ENCODE results near the gene HAUS3.
"Not testable (repeated sequence)": the region's sequence is repeated elsewhere in the genome, so short reads cannot be mapped to it uniquely, and the experiment has no call there.

HAUS3 gene

DNA sequence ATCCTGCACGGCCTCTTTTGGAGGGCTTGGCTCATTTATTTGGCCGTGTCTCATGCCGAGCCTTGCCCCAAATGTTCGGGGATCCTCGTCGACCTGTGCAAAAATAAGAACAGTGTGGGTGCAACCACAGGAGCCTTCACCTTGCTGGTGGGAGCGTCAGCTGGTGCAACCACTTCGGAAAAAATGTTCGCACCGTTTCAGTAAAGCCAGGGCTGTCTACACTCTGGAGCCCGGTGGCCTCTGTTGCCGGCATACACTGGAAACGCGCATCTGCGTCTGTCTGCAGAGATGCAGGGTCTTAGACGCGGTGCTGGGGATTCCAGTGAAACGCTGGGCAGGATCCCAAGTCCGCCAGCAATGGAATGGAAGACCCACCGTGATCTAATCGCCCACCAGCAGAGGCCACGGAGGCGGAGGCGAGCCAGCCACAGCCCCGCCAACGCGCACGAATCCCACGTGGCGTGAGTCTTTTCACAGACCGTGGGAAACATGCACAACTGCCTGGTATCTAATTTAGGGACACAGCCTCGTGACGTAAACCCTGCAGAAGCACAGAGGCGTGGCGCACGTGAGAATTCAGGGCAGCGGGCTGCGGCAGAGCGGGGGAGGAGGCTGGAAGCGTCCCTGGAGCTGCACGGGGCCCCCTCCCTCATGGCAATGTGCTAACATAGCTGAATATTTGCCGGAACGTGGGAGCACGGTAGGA is 33.8 kb upstream of the HAUS3 start:
- no peak for DNase-seq (ENCODE audit: low read depth)

DNA sequence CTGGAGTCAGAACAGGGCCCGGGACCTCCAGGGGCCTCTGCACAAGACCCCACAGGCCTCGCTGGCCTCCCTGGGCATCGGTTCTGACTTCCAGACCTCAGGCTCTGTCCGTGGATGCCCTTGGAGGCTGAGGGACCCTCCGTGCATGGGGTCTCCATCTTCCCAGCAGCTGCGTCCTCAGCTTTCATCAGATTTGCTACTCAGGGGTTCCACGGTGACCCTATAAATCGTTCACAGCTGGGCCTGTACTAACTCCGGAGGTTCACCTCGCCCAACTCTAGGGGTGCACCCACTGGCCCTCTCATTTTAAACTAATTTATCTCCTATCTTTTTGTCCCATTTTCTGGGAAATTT is 33.1 kb upstream of the HAUS3 start:
- DNase-seq (ENCODE audit: low read depth): not testable (repeated sequence)

DNA sequence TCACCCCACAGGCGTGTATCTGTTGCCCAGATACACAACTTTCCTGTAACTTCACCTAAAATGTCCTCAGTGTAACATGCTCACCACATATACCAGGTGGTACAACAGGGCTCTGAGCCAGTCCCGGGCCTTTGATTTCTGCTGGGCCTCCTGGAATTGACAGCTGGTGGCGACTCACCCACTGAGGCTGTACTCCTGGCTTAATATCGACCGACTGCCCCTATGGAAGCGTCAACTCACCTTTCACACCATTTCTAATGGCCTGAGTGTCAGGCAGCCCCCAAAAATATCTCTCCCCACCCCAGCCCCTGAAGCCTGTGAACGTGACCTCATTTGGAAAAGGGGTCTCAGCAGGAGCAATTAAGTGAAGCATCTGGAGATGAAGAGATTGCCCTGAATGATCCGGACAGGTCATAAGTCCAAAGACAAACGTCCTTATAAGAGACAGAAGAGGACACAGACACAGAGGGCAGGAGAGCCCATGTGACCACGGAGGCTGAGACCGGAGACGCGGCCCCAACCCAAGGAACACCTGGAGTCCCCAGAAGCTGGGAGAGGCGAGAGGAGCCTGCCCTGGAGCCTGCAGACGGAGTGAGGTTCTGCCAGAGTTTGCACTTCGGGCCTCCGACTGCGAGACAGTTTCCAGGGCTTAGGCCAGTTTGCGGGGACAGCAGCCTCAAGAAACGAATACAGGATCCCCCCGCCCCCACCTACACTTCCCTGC is 32.6 kb upstream of the HAUS3 start:
- DNase-seq (ENCODE audit: low read depth): no peak

DNA sequence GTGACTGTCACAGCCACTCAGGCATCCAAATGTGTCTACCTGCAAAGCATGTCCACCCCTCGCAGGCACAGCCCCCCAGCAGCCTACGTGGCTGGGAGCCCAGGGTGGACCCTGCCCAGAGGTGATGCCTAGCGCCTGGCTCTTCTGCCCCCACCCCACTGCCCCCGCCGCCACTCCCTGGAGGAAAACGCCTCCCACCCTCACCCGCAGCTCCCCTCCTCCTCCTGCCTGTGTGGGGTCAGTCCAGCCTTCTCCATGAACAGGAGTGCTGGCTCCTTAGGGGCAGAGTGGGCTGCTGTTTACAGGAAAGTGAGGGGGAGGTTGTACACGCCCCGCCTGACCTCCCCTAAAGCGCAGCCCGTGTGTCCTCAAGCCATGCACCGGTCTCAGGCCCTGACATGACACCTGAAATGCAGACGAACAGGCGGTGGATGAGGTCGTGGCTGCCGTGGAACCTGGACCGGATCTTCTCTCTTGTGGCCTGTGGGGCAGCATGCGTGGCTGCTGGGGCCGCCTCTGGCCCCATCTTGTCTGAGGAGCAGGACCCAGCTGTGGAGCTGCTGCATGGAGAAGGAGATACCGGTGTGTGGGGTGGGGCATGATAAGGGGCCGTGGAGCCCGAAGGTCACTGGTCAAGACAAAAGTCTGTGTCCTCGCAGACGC is 31.9 kb upstream of the HAUS3 start:
- DNase-seq (ENCODE audit: low read depth): no peak

DNA sequence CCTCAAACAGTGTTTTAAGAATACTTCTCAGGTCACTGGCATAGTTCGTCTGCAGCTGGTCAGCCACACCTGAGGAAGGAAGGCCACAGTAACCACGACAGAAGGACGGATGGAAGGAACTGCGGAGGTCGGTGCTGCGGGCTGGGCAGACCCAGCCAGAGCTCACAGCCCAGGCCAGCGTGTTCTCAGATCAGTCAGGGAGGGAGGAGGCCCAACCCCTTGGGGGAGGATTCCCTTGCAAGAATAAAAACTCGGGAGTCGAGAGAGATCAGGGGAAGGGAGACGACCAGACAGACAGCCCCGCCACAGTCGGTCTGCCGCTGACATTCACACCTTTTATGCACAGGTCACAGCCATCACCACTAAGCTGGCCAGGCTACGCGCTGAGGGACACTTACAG is 31.3 kb upstream of the HAUS3 start:
- DNase-seq (ENCODE audit: low read depth): no peak

DNA sequence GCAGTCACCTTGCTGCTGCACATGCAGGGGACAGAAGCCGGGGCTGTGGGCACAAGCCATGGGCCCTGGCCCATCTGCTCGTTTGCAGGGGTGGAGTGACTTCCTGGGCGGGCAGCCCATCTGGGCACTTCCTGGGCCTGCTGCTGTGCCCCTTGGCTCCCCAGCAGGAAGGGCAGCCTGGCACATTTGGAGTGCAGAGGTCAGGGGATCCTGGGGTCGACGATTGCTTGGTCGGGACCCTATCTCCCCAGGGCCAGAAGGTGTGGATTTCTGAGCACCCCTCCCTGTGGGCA is 30.9 kb upstream of the HAUS3 start:
- DNase-seq (ENCODE audit: low read depth): no peak

DNA sequence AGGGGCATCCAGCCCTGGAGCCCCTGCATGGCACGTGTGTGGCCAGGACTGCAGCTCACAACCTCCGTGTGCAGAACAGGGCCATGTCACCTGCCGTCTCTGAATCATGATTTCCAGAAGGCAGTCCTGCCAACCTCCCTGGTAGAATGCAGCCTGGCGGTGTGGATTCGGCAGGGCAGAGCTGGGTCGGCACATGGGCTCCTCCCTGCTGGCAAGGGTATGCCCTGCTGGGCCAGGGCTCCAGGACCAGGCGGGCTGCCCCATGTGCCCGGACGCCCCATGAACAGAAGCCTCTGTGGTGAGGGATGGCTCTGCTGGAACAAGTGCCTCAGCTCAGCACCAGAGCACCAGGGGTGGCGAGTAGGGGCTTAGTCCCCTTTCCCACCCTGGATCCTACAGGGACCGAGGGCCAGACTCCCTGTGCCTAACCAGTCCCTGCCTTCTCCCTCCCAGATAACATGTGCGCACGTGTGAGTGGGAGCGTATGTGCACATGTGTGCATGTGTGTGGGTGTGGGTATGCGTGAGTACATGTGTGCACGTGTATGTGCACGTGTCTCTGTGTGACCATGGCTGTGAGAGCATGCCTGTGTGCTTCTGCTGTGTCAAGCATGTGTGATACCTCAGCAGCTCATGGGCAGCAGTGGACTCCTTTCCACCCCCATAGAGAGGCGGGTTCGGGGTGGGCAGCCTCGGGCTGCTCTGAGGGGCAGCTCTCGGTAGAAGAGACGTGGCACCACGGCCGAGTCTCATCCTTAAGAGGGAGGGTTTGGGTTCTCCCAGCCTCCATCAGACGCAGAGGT is 30.3 kb upstream of the HAUS3 start:
- DNase-seq (ENCODE audit: low read depth): no peak

DNA sequence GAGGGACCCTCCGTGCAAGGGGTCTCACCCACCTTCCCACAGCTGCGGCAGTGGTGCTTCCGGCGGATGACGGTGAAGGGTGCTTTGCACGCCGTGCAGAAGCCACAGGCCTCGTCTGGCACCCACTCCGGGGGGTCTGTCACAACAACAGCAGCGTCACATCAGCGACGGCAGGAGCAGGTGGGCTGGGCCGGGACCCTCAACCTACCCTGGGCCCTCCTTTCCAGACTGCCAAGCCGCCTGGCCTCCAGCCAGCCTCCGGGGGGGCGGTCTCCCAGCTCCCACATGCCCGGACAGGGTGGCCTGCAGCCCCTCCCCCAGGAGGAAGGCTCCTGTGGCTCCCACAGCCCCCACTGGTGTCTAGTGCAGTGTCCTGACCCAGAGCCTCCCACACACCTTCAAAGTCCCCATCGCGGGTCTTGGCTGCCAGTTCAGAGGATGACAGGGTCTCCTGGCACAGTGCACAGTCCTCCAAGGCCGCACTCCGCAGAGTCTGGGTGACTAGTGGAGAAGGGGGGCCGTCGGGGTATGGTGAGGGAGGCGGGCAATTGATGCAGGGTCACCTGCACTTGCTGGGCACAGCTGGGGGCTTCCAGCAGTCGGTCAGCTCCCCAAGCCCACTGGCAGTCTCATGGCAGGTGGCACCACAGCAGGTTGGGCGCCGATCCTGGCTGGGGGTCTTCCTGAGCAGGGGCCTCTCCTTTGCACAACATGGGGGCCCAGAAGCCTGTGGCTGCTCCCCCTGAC is 29.5 kb upstream of the HAUS3 start:
- DNase-seq (ENCODE audit: low read depth): no peak

DNA sequence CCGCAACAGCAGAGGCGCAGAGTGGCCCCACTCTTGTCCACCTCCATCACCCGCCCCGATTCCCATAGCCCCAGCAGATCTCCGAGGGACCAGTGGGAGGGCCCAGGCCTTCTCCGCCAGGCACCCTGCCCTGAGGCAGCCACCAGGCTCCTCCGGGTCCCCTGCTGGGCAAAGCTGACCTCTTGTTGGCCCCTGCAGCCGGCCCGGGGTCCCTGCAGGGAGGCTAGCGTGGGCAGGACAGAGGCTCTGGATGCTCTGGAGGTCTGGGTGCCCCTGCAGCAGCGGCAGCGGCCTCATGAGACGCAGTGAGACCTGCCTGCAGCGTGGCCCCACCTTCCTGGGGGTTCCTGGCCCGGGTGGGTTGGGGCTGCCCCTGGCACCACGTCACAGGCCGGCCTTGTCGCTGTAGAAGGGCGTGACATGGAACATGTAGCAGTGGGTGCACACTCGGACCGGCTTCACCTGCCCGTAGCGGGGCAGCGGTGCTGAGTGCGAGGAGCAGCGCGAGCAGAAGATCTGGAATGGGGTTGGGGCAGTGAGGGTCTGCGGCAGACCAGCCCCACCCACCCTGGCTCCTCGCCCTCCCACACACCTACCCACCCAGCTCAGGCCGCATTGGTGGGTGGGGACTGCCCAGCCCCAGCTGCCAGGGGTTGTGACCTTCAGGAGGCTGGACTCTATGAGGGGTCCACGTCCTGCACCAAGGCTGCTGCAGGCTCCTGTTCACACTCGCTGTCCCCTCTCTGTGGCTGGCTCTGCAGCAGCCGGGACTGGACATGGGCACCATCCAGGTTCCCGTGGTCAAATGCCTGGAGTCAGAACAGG is 28.6 kb upstream of the HAUS3 start:
- DNase-seq (ENCODE audit: low read depth): no peak

DNA sequence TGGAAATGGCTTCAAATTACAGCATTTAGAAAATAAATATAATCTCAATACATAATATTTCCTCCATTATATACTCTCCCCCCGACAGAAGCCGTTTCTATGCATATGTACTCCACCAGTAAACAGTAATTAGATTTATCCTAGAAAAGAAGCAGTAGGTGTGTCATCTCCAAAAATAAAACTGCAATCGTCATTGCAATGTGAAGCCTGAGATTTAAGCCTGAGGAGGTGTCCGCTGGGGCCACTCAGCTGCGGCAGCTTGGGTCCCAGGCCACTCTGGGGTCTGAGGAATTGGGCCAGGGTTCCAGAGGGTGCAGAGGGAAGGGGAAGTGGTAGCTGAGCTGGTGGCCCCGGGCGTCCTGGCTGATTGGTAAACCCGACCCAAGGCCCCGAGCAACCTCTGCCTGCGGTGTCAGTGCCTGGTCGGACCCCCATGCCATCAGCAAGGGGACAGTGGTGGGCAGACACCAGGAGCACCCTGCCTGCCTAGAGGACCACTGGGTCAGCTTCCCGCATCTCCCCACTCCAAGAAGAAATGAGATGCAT is 27.8 kb upstream of the HAUS3 start:
- no peak for DNase-seq (ENCODE audit: low read depth)

DNA sequence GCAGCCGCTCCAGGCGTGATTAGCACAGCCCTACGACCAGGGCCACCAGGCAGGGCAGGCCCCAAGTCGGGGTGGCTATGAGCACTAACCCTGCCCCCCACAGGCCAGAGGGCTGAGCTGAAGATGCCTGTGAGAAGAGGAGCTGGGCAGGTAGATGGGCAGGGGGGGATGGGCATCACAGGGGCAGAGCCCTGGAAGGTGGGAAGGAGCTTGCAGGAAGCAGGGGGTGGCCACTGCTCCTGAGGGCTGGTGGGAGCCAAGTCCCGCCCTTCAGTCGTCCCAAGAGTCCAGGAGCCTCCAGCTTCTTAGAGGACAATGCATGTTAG is 27.2 kb upstream of the HAUS3 start:
- no peak for DNase-seq (ENCODE audit: low read depth)

DNA sequence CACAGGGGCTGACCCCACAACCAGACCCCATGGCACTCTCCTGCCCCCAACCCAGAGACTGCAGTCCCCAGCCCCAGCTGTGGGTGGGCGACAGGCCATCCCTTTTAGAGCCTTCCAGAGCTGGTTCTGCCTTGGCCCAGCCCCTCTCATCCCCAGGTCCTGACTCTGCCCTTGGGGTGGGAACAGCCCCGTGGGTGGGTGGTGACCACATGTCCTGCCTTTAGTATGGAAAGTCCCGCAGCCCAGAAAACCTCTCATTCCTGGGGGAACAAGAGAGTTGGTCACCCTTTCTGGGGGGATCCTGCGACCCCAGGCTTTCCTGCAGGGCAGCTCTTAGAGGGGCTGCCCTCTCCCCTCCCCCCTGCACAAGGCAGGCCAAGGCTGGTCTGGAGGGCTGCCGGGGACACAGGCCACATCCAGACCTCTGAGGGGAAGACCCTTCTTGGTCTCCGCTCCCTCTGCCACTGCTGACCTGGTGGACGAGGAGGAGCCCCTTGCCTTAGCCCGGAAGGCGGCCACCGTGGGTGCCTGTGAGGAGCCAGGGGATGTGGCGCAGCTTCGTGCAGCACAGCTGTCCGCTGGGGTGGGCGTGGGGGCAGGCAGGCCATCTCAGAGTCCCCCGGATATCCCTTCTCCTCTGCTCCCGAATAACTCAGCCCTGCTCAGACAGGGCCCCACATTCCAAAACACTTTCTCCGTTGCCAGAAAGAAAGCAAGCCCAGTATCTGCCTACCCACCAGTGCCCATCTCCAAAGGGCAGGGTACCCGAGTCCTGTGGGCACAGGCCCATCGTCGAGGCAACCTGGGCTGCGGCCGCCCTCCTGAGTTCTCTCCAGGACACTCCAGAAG is 26.7 kb upstream of the HAUS3 start:
- DNase-seq (ENCODE audit: low read depth): no peak

DNA sequence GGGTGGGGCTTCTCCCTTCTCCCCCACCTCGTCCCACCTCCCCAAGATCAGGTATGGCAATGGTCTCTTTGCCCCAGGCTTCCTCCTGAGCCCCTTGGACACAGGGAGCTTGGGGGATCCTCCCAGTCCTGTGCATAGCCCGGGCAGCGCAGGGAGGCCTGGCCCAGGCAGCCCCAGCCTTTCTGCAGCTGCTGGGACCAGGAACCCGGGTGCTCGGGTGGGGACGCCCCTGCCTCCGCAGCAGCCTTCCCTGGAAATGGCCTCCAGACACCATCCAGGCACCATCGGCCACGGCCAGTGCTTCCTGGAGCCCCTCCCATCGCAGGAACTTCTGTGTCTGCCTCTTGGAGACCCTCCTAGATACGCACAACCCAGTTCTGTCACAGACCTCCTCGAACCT is 25.9 kb upstream of the HAUS3 start:
- no peak for DNase-seq (ENCODE audit: low read depth)

DNA sequence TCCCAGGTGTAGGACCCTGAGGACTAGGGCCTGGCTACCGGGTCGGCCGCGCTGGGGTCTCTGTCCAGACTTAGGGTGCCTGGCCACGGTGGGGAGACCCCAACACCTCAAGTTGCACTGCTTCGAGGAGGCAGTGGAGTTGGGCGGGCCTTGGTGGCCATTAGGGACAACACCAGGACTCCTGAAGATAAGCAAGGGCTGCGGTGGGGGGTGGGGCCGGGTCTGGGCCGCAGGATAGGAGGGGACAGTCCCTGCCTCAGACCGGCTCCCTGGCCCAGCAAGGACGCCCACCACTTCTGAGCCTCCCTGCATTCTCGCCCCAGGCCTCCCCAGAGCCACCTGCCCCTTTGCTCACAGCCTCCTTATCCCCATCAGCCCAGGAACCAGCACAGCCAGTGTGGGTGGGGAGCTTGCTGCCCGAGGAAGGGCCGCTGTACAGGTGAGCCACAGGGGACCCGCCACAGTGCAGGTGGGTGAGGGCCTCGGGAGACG is 25.4 kb upstream of the HAUS3 start:
- DNase-seq (ENCODE audit: low read depth): no peak

DNA sequence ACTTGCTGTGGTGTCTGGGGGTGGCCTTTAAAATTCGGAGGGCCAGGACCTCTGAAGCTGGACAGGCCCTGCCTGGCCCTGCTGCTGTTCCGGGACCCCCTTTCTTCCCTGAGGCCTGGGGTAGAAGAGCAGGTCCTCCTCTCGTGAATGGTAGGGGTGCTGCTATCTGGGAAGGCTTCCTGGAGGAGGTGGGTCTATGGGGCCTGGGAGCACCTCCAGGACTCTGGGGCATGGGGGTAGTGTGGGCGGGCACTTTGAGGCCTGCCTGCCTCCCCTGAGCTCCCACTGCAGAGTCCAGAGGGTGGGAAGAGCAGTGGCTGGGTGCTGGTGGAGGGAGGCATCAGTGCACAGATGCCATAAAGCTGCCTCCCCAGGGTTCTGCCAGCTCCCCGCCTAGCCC is 24.9 kb upstream of the HAUS3 start:
- no peak for DNase-seq (ENCODE audit: low read depth)

DNA sequence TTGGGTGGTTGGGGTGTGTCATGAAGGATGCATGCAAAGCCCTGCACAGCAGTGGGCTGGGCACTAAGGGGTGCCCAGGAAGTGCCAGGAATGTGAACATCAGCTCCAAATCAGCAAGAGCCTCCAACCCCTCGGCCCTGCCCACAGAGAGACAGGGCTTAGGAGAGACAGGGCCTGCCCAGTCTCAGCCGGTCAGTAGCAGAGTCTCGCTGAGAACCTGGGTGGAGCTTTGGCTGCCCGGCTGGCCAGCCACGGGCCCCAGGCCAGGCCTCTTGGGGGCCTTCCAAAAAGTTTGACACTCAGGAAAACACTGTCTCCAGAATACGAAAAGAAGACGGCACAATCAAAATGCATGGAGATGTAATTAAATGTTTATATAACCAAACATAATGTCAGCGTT is 24.3 kb upstream of the HAUS3 start:
- DNase-seq (ENCODE audit: low read depth): no peak

DNA sequence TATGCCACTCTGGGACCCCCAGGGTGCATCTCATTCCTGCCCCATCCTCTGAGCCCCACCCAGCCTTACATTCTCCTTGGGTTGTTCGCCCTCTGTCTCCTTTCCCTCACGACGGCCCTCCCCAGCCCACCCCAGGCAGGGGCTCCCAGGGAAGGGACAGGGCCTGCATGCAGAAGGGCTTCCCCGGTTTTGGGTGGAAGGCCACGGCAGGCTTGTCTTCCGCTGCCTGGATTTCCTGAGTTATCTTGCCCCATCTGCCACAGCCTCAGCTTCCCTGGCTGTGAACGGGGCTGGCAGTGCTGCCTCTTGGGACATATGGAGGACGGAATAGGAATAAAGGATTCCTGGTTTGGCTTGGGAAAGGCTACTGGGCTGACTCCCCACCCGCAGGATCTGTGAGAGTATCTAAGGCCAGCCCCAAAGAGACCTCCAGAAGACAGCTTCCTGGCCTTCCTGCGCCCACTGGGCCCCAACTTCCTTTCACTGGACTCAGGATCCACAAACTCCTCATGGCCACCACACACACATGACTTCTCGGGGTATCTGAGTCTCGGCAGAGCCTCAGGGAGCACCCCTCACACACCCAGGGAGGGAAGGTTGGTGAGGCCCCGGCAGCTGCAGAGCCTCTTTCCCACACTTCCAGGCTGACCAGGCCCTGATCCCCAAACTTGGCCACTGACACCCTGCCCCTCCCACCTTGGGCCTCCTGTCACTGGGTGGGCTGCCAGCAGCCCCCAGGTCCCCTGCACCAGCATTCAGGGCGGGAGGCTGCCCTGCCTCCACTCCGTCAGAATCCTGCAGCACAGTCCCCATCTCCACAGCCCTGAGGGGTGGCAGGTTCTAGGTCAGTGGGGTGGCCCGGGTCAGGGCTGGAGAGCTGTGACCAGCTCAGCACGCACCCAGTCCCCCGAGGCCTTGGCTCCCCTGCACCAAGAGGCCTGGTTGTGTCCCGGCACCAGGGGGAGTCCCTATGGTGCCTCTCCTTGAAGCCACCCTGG is 23.5 kb upstream of the HAUS3 start:
- DNase-seq (ENCODE audit: low read depth): no peak

DNA sequence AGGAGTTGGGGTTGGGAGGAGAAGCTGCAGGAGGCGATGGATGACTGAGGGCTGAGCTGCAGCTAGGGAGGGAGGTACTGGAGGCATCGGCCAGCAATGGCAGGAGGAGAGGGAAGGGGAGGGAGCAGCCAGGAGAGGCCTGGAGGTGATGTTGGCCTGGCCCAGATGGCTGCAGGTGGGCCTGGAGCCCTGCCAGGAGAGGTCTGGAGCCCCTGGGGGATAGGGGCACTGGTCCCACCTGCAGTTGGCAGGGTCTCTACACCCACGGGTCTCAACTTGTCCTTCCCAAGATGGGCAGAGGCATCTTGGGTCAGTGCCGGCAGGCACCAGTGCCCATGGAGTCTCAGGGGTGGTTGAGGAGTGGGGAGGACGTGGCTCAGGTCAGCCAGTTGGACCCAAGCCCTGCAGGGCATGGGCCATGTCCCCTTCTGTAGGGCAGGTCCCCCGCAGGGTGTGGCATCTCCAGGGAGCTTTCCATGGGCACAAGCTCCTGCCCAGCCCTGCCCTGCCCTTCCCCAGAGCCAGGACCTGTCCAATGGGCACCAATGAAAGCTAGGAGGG is 22.6 kb upstream of the HAUS3 start:
- DNase-seq (ENCODE audit: low read depth): no peak
